H9 (cell line): Measurements from ENCODE around the gene THSD4. TPM values are rescaled to one million over a fixed set of nuclear protein-coding genes. Genes with fewer than 3 reads are reported as not detected.

ENCODE experiments used
- DNase-seq: peaks from one replicate; pipeline ENCODE4 v3.0.0-alpha.2; 2017
- H2AFZ ChIP-seq: one replicate; pipeline ENCODE4 v1.6.1; 2013; ENCODE audit warnings: mild to moderate bottlenecking, low read length, control low read depth, moderate library complexity
- H2AK5ac ChIP-seq: 2 replicates; pipeline ENCODE4 v1.6.1; 2013; ENCODE audit warnings: low read length, control low read depth, mixed read lengths; ENCODE audit not compliant: insufficient read length
- H2BK120ac ChIP-seq: one replicate; pipeline ENCODE4 v1.6.1; 2013; ENCODE audit warnings: low read depth, mild to moderate bottlenecking, low read length, control low read depth, inconsistent platforms; ENCODE audit not compliant: poor library complexity, severe bottlenecking
- H2BK12ac ChIP-seq: 2 replicates; pipeline ENCODE4 v1.6.1; 2013; ENCODE audit warnings: low read length, control low read depth, mixed read lengths, low read depth; ENCODE audit not compliant: insufficient read length
- H2BK15ac ChIP-seq: 2 replicates; pipeline ENCODE4 v1.6.1; 2013; ENCODE audit warnings: low read depth, low read length, control low read depth
- H2BK20ac ChIP-seq: one replicate; pipeline ENCODE4 v1.6.1; 2013; ENCODE audit warnings: low read depth, mild to moderate bottlenecking, low read length, control low read depth, inconsistent platforms; ENCODE audit not compliant: poor library complexity, severe bottlenecking
- H2BK5ac ChIP-seq: 2 replicates; pipeline ENCODE4 v1.6.1; 2013; ENCODE audit warnings: low read length, control low read depth, mixed read lengths; ENCODE audit not compliant: insufficient read length
- H3K14ac ChIP-seq: 2 replicates; pipeline ENCODE4 v1.6.1; 2013; ENCODE audit warnings: low read length, control low read depth; ENCODE audit not compliant: insufficient read depth
- H3K18ac ChIP-seq: 2 replicates; pipeline ENCODE4 v1.6.1; 2013; ENCODE audit warnings: low read depth, mild to moderate bottlenecking, mixed read lengths, low read length, control low read depth; ENCODE audit not compliant: insufficient read length
- H3K23ac ChIP-seq: 2 replicates; pipeline ENCODE4 v1.6.1; 2013; ENCODE audit warnings: low read length, control low read depth, mixed read lengths, low read depth; ENCODE audit not compliant: insufficient read length
- H3K23me2 ChIP-seq: 2 replicates; pipeline ENCODE4 v1.6.1; 2013; ENCODE audit warnings: low read depth, mild to moderate bottlenecking, mixed read lengths, low read length, control low read depth; ENCODE audit not compliant: insufficient read length, poor library complexity, severe bottlenecking
- H3K27ac ChIP-seq: 2 replicates; pipeline ENCODE4 v1.5.1; 2013; ENCODE audit warnings: low read length, control low read depth, mixed read lengths, low read depth; ENCODE audit not compliant: insufficient read length
- H3K27me3 ChIP-seq: 2 replicates; pipeline ENCODE4 v1.6.1; 2013; ENCODE audit warnings: low read length, control low read depth, inconsistent platforms; ENCODE audit not compliant: insufficient read depth
- H3K4ac ChIP-seq: 2 replicates; pipeline ENCODE4 v1.6.1; 2013; ENCODE audit warnings: low read depth, mild to moderate bottlenecking, control low read depth, inconsistent platforms, low read length, moderate library complexity
- H3K4me1 ChIP-seq: 2 replicates; pipeline ENCODE4 v1.6.1; 2013; ENCODE audit warnings: low read length, control low read depth, inconsistent platforms; ENCODE audit not compliant: insufficient read depth
- H3K4me2 ChIP-seq: 2 replicates; pipeline ENCODE4 v1.6.1; 2013; ENCODE audit warnings: low read length, control low read depth, mixed read lengths; ENCODE audit not compliant: insufficient read length, insufficient read depth
- H3K56ac ChIP-seq: 2 replicates; pipeline ENCODE4 v1.6.1; 2013; ENCODE audit warnings: low read depth, mild to moderate bottlenecking, mixed read lengths, low read length, control low read depth; ENCODE audit not compliant: insufficient read length
- H3K79me1 ChIP-seq: 2 replicates; pipeline ENCODE4 v1.6.1; 2013; ENCODE audit warnings: low read depth, mild to moderate bottlenecking, moderate library complexity, low read length, control low read depth, inconsistent platforms; ENCODE audit not compliant: insufficient read depth, poor library complexity, severe bottlenecking
- H3K79me2 ChIP-seq: 2 replicates; pipeline ENCODE4 v1.6.1; 2013; ENCODE audit warnings: low read length, control low read depth, inconsistent platforms; ENCODE audit not compliant: insufficient read depth
- H3K9ac ChIP-seq: 2 replicates; pipeline ENCODE4 v1.6.1; 2013; ENCODE audit warnings: low read length, control low read depth, mixed read lengths; ENCODE audit not compliant: insufficient read length; ENCODE audit errors: extremely low read depth
- H3K9me3 ChIP-seq: one replicate; pipeline ENCODE4 v1.6.1; 2013; ENCODE audit warnings: low read depth, low read length, inconsistent platforms; ENCODE audit not compliant: control insufficient read depth
- H3T11ph ChIP-seq: one replicate; pipeline ENCODE4 v1.6.1; 2013; ENCODE audit warnings: mild to moderate bottlenecking, low read length, control low read depth, inconsistent platforms
- H4K20me1 ChIP-seq: one replicate; pipeline ENCODE4 v1.6.1; 2013; ENCODE audit not compliant: control insufficient read depth, insufficient read length, insufficient read depth
- H4K5ac ChIP-seq: 2 replicates; pipeline ENCODE4 v1.6.1; 2013; ENCODE audit warnings: low read depth, mild to moderate bottlenecking, mixed read lengths, low read length, control low read depth; ENCODE audit not compliant: insufficient read length
- H4K8ac ChIP-seq: replicated peaks from 2 replicates; pipeline ENCODE4 v1.6.1; 2013; ENCODE audit warnings: low read length, control low read depth, mixed read lengths, low read depth; ENCODE audit not compliant: insufficient read length
- H4K91ac ChIP-seq: 2 replicates; pipeline ENCODE4 v1.6.1; 2013; ENCODE audit warnings: low read depth, mild to moderate bottlenecking, moderate library complexity, mixed read lengths, low read length, control low read depth; ENCODE audit not compliant: insufficient read length
- H3K27ac Mint-ChIP-seq, 3 experiments: 2 replicates in 2 of 3; 3 replicates in 1 of 3; pipeline ENCODE4 v1.8.0; 2020 to 2021; ENCODE audit warnings: mixed read lengths in 3 of 3, mild to moderate bottlenecking in 1 of 3, moderate library complexity in 1 of 3
- H3K27me3 Mint-ChIP-seq: 2 replicates; pipeline ENCODE4 v1.8.0; 2021; ENCODE audit warnings: low read depth, mild to moderate bottlenecking, moderate library complexity, mixed read lengths
- H3K36me3 Mint-ChIP-seq, 3 experiments: 2 replicates in 2 of 3; 3 replicates in 1 of 3; pipeline ENCODE4 v1.8.0; 2020 to 2021; ENCODE audit warnings: low read depth in 3 of 3, mixed read lengths in 3 of 3; ENCODE audit not compliant: insufficient read depth in 1 of 3
- H3K4me1 Mint-ChIP-seq, 2 experiments: 2 replicates each; pipeline ENCODE4 v1.8.0; 2020; ENCODE audit warnings: mixed read lengths in 2 of 2
- H3K4me3 Mint-ChIP-seq, 2 experiments: 2 replicates in 1 of 2; 3 replicates in 1 of 2; pipeline ENCODE4 v1.8.0; 2020 to 2021; ENCODE audit warnings: mild to moderate bottlenecking in 2 of 2, mixed read lengths in 2 of 2, moderate library complexity in 1 of 2
- H3K9me3 Mint-ChIP-seq, 2 experiments: 2 replicates in 1 of 2; 3 replicates in 1 of 2; pipeline ENCODE4 v1.8.0; 2020; ENCODE audit warnings: mild to moderate bottlenecking in 2 of 2, mixed read lengths in 2 of 2, moderate library complexity in 1 of 2
- CTCF ChIP-seq: fragments of 200-600 bp; sonication (generic); conservative IDR thresholded peaks from 3 replicates; pipeline ENCODE4 v1.8.0; 2021; ENCODE audit warnings: antibody characterized with exemption, mild to moderate bottlenecking
- WGBS: extraction: QIAGEN DNeasy Blood & Tissue Kit; methylation state at CpG from one replicate; pipeline ENCODE4 v1.1.7; 2013; ENCODE audit warnings: missing lambda C conversion rate, low lambda C conversion rate, mixed read lengths; ENCODE audit not compliant: insufficient read length; ENCODE audit errors: extremely low coverage; 5-methylcytosine and 5-hydroxymethylcytosine counted together
- total RNA-seq: library from RNA; stranded (reverse); gene quantifications from 2 replicates; pipeline ENCODE4 v1.2.1, GENCODE V29; 2021

THSD4 gene
- total RNA-seq, 1 experiment from 2014 or later: 5.5 TPM

GRCh38 chr15:71409541-71409940 is 294.3 kb downstream of the THSD4 start:
- Histone ChIP-seq H3K4me2 (no peak overlapping the region), H3K23me2 (no peaks in the 10 kb centered on the region), H2AK5ac (no peak overlapping the region), H2BK20ac (no peak overlapping the region), H3K27ac (no peak overlapping the region), H3K79me1 (no peaks in the 10 kb centered on the region), H4K91ac (no peak overlapping the region), H3K79me2 (no peaks in the 10 kb centered on the region), H3K9me3 (no peaks in the 10 kb centered on the region), H3K4ac (no peak overlapping the region), H2BK120ac (no peak overlapping the region), H3T11ph (no peak overlapping the region), H2BK15ac (no peak overlapping the region), H2AFZ (no peak overlapping the region), H2BK12ac (no peak overlapping the region), H3K9ac (no peak overlapping the region), H3K27me3 (no peaks in the 10 kb centered on the region), H3K4me1 (peaks cover 3% of the 10 kb centered on the region; the same call in 1 of the 2 replicates), H4K20me1 (no peaks in the 10 kb centered on the region), H3K23ac (no peak overlapping the region), H3K14ac (no peak overlapping the region), H4K8ac (no peak overlapping the region), H4K5ac (no peak overlapping the region), H3K18ac (no peak overlapping the region), H3K56ac (no peak overlapping the region), H2BK5ac (no peak overlapping the region)
- no peak for TF ChIP-seq CTCF
- Mint-ChIP-seq H3K36me3 (no peaks in the 10 kb centered on the region), H3K27me3 (no peaks in the 10 kb centered on the region), H3K4me1 (peaks cover 18 to 19% of the 10 kb centered on the region in 2 experiments; a peak in 3 of 4 replicates), H3K9me3 (no peaks in the 10 kb centered on the region), H3K27ac (no peak overlapping the region), H3K4me3 (no peak overlapping the region)
- no CpG with 5 or more reads among the region's 1 CpG for WGBS
- no peak for DNase-seq
